Activated CD4-positive, alpha-beta T cell treated with anti-CD3 and anti-CD28 coated beads, Interleukin-10, Interleukin-2, amounts not matched to agents 100 ng/mL and 50 ng/mL, durations not matched to agents 16 hours and 8 hours (primary cell): ENCODE data around the gene HIBADH.
A peak's percentile ranks its signal among the peaks of the same experiment; 100 is the strongest.
"Not testable (repeated sequence)": the region's sequence is repeated elsewhere in the genome, so short reads cannot be mapped to it uniquely, and the experiment has no call there.

Experiments used
- DNase-seq: peaks from one replicate; pipeline ENCODE4 v3.0.0-alpha.2; 2020

Gene HIBADH

DNA sequence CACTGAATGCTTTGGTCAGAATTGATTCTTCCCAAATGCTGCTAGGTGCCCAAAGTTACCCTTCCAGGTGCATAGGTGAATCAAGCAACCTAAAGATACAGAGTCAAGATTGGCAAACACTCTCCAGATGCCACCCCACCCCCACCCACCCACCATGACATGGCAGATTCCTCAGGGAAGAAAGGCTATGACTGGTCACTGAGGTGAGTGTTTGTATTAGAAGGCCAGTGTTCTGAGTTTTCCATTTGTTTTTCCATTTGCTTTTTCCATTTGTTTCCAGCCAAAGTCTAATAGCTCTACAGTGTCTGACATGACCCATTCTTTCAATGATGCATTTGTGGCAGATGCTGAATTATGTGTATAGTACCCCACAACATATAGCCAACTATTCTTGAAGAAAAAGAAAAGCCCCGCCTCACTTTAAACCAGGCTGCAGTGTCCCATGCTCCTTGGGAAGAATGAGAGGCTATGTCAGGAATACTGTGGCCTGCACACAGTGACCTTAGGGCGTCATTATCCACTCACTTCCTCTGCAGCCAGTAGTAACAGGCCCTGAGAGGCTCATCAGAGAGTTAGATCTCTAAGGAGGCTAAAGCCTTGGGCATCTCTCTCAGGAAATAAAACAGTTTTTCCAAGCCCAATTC is 16.1 kb upstream of the HIBADH start:
- DNase-seq = no peak

GRCh38 chr7:27677912-27678612 is 15.4 kb upstream of the HIBADH start:
- DNase-seq = peak; percentile 11

DNA sequence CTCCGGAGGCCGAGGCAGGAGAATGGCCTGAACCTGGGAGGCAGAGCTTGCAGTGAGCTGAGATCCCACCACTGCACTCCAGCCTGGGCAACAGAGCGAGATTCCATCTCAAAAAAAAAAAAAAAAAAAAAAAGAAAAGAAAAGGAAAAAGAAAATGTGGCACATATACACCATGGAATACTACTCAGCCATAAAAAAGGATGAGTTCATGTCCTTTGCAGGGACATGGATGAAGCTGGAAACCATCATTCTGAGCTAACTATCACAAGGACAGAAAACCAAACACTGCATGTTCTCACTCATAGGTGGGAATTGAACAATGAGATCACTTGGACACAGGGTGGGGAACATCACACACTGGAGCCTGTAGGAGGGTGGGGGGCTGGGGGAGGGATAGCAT is 11.4 kb upstream of the HIBADH start:
- DNase-seq = not testable (repeated sequence)

GRCh38 chr7:27671675-27672074 is 9.0 kb upstream of the HIBADH start:
- no peak for DNase-seq

DNA sequence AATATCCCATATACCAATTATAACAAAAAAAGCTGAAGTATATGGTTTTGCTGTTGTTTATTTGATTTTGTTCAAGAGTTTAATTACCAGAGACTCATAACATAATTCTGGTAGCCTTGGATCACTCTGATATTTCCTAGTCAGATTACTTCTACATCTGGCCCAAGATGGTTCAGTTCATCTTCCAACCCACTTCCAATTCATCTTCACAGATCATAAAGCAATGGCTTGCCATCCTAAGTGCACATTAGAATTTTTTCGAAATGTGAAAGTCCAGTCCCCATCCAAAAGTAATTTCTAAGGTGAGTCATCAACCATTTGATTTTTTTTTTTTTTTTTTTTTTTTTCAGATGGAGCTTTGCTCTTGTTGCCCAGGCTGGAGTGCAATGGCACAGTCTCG is 8.0 kb upstream of the HIBADH start:
- no peak for DNase-seq

DNA sequence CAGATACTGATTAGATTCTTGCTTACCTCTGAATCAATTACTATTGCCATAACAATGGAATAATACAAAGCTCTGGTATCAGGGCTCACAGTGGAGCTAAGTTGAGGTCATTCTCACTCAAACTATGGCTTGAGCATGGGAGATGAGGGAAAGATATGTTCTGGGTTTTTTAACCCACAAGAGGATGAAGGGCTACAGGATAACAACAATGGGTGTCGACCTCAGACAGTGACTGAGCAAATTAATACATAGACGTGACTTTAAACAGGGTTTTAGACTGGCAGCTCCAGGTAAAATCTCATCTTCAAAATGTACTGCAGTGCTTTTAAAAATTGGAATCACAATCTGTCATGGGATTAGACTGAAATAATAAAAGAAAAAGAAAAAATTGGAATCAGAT is 7.5 kb upstream of the HIBADH start:
- DNase-seq = no peak

GRCh38 chr7:27665531-27665930 is 2.8 kb upstream of the HIBADH start:
- no peak for DNase-seq

- DNase-seq = no peak
These were observed 1.3 kb upstream of the HIBADH start for GRCh38 chr7:27663989-27664331.

DNA sequence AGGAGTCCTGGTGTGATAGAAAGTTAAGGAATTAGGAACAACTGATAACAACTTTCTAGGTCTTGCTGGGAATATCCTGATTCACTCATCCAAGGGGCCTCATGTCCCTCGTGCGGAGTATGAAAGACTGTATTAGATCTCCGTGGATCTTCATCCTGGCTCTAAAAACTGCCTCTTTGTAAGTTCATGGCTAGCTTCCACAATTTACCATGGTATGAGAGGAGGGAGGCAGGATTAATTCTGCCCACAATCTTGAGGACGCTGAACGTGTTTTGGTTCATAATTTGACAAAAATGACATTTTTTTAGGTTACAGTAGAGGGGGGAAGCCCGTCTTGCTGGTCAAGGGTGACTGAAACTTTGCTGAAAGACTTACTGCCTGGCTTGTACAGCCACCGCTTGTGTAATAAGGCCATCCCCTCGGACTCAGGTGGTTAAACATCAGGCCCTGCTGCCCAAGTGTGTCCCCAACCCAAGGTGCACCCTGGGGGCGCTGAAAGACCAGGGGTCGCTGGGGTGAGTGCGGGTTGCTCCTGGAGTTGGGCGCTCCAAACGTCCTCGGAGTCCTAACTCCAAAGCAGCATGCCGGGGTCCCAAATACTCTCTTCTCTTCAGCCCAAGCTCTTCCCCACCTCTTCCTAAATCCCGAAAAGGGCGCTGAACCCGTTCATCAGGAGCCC is 733 bp downstream of the HIBADH start:
- DNase-seq = peak; percentile 31

- no peak for DNase-seq
These were observed 6.0 kb downstream of the HIBADH start for GRCh38 chr7:27656724-27657123.

DNA sequence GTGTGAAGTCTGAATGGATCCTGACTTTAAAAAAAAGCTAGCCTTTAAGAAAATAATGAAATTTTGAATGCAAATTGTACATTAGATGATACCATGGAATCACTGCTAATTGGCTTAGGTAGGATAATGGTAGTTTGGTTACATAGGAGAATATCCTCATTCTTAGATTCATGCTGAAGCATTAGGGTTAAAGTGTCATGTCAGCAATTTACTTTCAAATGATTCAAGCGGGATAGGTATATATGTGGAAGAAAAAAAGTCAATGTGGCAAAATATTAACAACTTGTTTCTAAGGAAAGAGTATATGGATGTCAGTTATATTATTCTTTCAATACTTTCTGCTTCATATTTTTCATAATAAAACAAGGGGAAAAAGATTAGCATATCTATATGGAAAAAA is 7.5 kb downstream of the HIBADH start:
- DNase-seq = no peak

DNA sequence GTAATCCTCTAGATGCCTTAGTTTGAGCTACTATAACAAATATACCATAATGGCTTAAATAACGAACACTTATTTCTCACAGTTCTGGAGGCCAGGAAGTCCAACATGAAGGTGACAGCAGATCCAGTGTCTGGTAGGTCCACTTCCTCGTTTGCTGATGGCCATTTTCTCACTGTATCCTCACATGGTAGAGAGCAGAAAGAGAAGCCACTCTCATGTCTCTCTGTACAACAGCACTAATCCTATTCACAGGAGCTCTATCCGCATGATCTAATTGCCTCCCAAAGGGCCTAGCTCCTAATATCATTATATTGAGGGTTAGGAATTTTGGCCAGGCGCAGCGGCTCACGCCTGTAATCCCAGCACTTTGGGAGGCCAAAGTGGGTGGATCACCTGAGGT is 10.2 kb downstream of the HIBADH start:
- DNase-seq = no peak

DNA sequence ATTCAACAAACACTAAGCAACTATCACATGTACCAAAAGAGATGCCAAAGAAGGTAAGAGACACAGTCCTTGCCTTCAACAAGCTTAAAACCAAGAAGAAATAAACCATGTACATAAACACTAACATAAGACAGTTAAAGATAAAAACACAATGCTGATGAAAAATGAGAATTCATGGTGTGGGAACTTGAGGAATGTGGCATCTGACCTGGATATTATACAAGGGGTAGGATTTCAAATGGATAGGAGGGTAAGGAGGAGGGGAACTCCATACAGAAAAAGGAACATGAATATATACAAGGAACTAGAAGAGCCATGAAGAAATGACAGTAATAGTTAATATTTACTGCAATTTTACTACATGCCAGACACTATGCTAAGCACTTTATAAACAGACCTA is 11.0 kb downstream of the HIBADH start:
- no peak for DNase-seq

DNA sequence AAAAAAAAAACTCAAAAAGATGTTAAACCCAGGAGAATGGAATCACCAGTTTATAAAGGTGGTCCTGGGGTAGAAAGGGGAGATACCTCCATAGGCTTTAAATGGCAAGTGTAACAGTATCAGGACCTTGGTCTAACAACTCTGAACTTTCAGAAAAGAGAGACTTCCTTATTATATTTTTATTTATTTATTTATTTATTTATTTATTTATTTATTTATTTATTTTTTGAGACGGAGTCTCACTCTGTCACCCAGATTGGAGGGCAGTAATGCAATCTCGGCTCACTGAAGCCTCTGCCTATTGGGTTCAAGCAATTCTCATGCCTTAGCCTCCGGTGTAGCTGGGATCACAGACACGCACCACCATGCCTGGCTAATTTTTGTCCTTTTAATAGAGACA is 12.4 kb downstream of the HIBADH start:
- DNase-seq = no peak

DNA sequence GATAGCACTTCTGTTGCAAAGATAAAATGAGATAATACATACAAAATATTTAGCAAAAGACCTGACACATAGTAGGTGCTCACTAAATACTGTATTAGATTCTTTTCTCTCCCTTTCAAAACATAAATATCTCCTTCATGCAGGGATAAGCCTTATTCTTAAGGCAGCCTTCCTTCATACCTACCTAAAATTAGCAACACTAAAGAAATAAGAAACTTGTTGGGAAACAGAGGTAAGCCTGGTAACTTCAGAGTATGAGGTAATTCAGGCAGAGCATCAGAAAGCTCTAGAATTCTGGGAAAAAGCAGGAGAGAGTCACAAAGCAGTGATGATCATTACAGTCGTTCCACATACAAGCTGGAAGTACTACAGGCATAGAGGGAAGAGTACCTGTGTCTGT is 15.2 kb downstream of the HIBADH start:
- no peak for DNase-seq

DNA sequence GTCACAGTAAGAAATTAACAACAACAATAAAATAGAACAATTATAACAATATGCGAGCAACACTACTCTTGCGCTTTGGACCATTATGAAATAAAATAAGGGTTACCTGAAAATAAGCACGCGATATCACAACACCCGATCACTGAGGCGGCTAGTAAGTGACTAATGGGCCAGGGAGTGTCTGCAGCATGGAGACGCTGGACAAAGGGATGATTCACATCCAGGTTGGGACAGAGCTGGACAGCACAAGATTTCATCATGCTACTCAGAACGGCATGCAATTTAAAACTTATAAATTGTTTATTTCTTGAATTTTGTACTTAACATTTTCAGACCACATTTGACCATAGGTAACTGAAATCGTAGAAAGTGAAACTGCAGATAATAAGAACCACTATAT is 15.6 kb downstream of the HIBADH start:
- DNase-seq = no peak

DNA sequence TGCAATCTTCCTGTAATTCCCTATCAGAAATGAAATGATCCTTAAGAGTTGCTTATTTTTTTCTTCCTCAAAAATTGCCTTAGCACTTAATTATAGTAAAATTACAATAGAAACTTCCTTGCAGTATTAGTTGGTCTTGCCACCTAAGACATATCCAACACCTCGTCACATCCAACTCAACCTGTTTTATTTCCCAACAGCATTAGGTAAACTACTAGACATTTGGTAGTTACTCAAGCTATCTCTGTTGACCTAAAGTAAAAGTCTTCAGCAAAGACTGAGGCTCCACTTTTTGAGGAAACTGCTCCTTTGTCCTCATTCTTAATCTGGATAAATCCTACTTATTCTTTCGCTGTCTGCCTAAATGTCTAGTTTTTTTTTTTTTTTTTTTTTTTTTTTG is 20.4 kb downstream of the HIBADH start:
- DNase-seq = no peak

- no peak for DNase-seq
These were observed 21.0 kb downstream of the HIBADH start for GRCh38 chr7:27641581-27642230.

DNA sequence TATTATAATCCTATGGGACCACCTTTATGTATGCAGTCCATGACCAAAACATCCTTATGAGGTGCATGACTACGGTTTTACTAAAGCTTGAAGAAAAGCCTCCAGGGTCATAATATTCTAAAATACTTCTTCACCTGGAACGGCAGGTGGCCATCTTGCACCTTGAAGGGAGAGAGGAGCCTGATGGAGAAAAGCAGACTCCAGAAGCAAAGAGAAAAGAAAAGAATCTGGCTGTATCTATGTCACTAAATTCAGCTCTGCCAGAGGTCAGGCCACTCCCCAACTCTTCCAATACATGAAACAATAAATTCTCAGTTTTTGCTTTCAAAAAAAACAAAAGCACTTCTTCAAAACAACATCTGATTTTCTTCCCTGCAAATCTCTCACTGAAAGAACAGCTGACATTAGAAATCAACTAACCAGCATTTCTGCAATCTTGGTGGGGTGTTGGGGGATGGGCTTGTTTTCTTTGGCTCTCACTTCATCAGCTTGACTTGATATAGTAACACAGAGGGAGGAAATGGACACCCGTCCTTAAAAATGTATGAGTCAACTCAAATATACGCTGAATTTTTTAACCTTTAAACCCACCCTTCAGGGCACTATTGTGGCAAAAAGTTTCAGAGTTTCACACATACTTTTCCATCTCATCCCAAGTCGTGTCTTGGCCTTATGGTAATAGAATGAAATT is 21.7 kb downstream of the HIBADH start:
- no peak for DNase-seq

- no peak for DNase-seq
These were observed 22.8 kb downstream of the HIBADH start for GRCh38 chr7:27639851-27640250.

DNA sequence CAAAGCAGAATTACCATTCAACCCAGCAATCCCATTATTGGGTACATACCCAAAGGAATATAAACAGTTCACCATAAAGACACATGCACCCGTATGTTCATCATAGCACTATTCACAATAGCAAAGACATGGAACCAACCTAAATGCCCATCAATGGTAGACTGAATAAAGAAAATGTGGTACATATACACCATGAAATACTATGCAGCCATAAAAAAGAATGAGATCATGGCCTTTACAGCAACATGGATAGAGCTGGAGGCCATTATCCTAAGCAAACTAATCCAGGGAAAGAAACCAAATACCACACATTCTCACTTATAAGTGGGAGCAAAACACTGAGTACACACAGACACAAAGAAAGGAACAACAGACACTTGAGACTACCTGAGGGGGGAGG is 23.6 kb downstream of the HIBADH start:
- not testable (repeated sequence) for DNase-seq

GRCh38 chr7:27636326-27637006 is 26.2 kb downstream of the HIBADH start:
- no peak for DNase-seq

- no peak for DNase-seq
These were observed 27.0 kb downstream of the HIBADH start for GRCh38 chr7:27635728-27636127.
